HUDEP-2 (cell line): ENCODE results near the gene SSU72.

ENCODE experiments used
- DNase-seq, 76 experiments: peaks; one replicate each; lab custom pipeline; 2025; ENCODE audit not compliant: unreplicated experiment in 76 of 76; lab: John Stamatoyannopoulos, UW

SSU72 gene

DNA sequence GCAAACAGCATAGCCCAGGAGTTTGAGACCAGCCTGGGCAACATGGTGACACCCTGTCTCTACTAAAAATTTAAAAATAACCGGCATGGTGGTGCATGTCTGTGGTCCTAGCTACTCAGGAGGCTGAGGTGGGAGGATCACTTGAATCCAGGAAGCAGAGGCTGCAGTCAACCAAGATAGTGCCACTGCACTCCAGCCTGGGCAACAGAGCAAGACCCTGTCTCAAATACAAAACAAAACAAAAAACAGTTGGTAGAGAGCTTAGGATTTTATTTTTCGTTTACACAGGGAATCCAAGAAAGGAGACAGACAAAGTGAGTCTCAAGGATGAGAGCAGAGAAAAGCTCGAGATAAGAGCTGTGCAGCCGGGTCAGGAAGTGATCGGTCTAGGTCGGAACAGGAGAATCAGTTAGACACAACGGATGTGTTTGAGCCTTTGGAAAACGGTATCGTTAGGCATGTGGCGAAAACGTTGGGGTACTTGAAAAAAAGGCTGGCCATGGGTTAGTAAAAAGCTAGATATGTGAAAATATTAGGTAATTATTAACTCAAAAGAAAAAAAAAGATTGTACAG, 38.9 kb upstream of the SSU72 start:
- no peak for DNase-seq

GRCh38 chr1:1612104-1612400, 37.4 kb upstream of the SSU72 start:
- DNase-seq = no peak

DNA sequence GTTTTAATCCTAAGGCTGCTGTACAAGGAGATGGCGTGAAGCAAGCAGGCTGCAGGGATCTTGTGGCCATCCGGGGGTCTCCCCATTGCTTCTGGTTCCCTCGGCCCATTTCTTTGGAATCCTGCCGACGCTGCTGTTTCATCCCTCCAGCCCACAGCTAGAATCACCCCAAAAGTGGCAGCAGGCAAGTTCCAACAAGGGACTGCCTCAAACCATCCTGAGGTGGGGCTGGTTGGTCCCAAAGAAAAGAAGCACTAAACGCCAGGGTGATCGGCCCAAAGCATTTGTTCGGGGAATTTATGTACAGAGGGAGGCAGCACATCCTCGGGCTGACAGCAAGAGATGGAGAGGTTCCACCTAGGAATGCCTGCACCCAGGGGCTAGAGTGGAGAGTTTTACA, 36.1 kb upstream of the SSU72 start:
- no peak for DNase-seq

- no peak for DNase-seq
Measured at GRCh38 chr1:1609822-1610485, 35.3 kb upstream of the SSU72 start.

DNA sequence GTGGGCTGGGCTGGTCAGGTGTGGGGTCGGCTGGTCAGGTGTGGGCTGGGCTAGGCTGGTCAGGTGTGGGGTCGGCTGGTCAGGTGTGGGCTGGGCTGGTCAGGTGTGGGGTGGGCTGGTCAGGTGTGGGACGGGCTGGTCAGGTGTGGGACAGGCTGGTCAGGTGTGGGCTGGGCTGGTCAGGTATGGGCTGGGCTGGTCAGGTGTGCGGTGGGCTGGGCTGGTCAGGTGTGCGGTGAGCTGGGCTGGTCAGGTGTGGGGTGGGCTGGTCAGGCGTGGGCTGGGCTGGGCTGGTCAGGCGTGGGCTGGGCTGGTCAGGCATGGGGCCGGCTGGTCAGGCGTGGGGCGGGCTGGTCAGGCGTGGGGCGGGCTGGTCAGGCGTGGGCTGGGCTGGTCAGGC, 31.6 kb upstream of the SSU72 start:
- DNase-seq = no peak

- DNase-seq = no peak
Measured at GRCh38 chr1:1605724-1606123, 31.1 kb upstream of the SSU72 start.

DNA sequence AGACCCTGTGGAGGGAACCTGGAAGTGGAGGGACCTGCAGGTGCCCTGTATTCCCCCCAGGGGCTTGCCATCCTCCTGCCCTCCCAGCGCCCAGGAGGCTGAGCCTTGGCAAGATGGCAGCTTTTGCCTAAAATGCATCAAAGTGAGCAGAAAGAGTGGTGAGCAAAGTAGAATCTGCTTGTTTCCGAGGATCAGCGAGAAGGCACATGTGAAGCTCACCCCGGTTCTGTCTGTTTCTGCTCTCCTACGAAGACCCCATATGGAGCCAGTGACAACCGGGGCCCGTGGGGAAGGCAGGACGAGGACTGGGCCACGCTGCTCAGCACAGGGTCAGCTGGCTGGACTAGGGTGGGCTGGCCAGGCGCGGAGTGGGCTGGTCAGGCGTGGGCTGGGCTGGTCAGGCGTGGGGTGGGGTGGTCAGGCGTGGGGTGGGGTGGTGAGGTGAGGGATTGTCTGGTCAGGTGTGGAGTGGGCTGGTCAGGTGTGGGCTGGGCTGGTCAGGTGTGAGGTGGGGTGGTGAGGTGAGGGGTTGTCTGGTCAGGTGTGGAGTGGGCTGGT, 30.4 kb upstream of the SSU72 start:
- no peak for DNase-seq

DNA sequence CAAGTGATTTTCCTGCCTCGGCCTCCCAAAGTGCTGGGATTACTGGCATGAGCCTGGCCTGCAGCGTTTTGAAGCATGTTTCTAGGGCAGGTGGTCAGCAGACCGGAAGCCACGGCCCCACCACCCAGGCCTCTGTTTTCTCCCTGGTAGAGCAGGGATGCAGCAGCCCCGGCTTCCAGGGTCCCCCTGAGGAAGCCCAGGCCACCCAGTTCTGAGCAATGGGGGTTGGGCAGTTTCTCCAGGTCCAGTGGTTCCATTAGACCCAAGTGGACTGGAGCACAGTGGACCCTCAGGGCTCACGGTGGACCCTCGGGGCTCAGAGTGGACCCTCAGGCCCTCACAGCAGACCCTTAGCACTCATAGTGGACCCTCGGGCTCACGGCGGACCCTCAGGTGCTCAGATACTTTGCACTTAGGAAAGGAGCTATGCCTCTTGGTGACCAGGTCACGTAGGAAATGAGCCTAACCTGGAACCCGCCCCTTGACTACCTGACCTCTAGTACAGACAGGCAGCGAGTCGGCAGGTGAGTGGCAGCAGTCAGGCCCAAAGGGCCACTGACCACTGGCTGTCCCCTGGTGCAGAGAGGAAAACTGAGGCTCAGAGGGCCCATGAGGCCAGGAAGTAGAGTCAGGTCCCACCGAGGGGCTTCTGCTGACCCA, 29.8 kb upstream of the SSU72 start:
- DNase-seq = no peak

DNA sequence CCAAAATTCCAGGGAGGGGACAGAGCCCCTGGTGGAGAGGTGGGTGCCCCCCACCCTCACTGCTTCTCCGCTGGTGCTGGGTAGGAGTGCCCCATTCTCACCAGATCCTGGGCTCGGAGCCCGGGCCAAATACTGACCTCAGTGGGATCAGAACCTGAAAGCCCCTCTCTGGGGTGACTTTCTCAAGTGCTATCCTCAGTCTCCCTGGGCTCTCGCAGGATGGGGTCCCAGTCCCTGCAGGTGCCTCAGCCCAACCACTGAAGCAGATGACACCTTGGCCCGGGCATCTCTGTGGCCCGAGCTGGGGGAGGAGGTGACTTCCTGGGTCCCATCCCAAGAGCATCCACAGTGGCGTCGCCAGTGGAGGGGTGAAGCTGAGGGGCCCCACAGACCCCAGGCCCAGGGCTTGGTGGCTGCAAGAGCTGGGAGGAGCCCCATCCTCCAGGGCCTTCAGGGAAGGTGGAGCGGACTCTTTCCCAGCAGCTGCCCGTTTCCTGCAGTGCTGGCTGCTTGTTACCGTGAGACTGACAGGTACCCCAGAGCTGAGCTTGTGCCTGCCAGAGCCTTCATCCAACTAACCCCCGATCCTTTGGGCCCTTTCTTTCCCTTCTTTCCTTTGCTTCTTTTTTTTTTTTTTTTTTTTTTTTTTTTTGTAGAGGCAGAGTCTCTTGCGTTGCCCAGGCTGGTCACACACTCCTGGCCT, 29.2 kb upstream of the SSU72 start:
- no peak for DNase-seq

- no peak for DNase-seq
Measured at GRCh38 chr1:1602968-1603506, 28.4 kb upstream of the SSU72 start.

DNA sequence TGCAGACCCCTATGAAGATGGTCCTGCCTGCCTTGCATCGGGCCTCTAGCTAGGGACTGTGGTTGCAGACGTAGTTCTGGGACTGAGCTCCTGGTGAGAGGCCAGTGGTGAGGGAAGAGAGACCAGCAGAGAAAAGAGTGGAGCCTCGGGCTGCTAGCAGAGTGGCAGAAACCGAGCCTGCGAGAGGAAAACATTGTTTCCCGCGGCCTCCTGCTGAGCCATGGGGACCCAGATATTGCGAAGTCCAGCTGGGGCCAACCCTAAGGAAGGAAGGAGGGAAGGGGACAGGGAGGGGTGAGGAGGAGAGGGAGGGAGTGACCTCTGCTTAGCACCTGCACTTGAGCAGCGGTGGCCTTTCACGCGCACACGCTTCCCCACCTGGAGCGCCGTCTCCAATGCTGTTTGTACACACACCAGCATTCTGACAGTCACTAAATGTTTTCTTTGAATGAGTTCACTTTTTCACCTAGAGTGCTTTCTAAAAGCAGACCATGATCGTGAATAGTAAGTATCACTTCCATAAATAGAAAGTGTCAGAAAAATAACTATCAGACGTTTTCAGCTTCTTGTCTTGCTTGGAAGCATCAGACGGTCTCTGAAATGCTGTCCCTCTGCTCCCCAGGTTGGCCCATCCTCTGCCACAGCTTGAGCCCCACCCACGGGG, 27.8 kb upstream of the SSU72 start:
- DNase-seq = no peak

DNA sequence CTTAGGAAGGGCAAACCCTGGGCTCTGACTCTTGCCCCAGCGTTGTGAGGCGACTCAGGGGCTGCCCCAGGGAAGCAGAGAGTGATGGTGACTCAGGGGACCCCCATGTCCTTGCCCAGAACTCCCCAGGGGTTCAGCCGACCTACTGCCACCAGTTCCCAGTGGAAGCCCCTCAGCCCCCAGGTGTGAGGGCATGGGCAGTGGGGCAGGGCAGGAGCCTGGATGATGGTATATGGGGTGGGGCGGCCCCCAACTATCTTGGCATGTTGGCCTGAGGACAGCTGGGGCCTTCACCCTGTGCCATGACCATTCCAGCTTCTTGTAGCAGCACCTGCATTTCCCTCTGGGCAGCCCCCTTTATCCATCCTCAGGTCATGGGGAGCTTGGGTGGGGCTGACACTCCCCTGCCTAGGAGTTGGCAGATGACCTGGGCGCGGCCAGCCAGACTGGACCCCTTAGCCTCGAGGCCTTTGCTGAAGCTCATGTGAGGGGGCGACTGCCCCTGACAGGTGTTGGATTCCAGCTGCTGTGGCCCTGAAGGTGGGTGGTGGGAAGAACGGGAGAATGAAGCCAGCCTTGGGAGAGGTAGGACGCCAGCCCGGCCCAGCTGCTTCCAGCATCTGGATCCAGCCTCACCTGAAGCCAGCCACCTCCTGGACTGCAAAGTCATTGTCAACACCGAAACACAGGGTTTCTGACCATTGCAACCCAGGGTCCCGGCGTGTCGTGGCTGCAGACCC, 27.1 kb upstream of the SSU72 start:
- no peak for DNase-seq

DNA sequence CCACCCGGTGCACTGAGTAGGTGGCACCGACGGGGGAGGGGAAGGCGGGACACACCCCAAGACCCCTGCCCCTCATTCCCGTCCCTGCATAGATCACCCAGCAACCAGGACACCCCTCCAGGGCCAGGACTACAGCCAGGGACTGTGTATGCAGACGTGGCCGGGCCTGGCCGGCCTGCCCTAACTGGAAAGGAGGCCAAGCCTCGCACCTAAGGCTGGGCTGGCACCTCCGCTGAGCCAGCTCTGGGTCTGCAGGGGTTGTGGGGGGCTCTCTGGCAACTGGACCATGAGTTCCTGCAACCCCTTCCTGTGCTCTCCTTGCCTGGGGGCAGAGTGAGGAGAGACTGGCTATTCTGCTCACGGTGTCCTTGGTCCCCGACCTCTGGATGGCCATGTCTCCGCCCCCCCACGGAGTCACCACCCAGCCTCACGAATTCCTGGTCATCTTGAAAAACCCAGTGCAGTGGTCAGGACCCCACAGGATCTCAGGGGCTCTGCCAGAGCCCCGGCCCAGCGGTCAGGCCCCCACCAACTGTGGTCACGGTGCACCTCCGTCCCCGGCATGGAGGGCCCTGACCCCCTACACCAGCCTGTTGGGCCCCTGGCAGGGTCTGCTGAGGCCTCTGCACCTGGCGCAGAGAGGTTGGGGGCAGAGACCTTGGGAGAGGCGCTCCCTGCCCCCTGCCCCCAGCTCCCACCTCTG, 26.3 kb upstream of the SSU72 start:
- no peak for DNase-seq

DNA sequence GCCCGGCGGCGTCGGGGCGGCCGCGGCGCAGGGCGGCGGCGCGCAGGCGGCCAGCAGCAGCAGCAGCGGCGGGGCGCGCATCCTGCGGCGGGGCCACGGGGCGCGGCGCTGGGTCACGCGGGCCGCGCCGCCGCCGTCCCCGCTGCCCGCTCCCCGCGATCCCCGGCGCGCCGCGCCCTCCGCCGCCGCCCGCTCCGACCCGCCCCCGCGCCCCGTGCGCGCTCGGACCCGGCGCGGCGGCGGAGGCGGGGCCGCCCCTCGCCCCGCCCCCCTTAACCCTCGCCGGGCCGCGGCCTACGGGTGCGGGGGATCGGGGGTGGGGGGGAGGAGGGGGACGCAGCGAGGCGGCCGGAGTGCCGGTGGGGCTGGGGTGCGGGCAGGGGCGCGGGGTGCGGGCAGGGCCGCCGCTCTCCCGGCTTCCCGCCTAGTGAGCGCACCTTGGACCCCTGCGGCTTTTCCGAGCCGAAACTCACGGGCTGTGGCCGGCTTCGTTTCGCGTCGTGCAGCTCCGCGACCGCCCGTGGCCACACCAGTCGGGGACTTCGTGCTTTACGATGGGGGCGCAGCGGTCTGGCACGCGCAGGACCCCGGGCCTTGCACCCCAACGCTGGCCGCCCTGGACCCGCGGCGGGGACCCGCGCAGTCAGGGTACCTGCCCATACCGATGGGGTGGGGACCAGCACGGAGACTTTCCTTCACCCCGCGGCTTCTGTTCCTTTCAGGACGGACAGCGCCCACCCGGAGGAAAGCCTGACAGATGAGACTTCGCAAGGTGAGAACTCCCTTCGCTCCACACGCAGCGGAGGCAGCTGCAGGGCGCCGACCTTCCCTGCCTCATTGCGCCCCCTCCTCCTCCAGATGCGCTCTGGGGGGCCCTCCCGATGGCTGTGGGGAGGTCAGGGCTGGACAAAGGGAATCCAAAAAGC, 25.5 kb upstream of the SSU72 start, which contains the start of gene FNDC10:
FNDC10 (minus strand) TSS at position 201 of the 926 bp plus-strand sequence; CDS start at position 81, 120 bp downstream.
- no peak for DNase-seq

GRCh38 chr1:1599030-1599934, 24.6 kb upstream of the SSU72 start:
- peak in 1 of 76 experiments; percentile 12 for DNase-seq

DNA sequence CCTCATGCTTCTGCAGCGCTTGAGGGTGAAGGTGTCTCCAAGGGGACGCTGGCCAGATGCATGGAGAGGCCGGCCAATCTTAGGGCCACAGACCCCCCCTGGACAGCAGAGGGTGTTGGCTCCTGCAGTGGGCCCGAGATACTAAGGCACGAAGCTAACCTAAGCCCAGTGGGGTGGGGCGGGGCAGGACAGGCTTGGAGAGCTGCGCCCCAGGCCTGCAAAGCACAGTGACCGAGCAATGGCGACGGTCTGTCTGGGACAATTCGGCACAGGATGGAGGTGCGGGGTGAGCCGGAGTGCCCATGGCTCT, 24.0 kb upstream of the SSU72 start:
- DNase-seq = no peak

DNA sequence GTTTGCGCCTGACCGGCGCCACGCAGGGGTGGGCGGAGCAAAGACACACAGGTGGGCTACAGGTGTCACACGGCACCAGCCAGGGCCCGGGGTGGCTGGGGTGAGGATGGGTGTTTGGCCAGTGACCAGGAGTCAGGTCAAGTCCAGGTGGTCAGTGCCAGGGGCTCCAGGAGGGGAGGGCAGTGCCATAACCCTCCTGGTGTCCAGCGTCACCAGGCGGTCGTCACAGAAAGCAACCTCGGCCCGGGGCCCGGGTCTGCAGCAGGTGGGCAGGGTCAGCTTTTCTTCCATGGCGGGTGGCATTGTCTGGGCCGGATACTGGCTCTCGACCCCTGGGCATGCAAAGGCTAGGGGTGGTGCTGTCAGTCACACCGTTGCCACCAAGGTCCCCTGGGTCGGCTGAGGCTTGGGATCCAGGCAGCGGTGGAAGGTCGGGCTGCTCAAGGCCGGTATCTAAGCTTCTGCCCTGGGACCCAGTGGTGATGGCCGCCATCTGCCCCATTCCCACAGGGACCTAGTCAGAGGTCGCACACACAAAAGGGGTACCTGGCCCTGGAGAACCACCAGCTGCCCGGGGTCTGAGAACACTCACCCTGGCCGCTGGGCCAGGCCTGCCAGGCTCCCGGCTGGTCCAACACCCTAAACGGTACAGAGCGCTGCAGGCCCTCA, 23.5 kb upstream of the SSU72 start:
- no peak for DNase-seq
